H9 (cell line): ENCODE measurements around the gene MEIS3. TPM values are rescaled to one million over a fixed set of nuclear protein-coding genes. Genes with fewer than 3 reads are reported as not detected.

Source experiments
- DNase-seq: peaks from one replicate; pipeline ENCODE4 v3.0.0-alpha.2; 2017
- H2AFZ ChIP-seq: one replicate; pipeline ENCODE4 v1.6.1; 2013; ENCODE audit warnings: mild to moderate bottlenecking, low read length, control low read depth, moderate library complexity
- H2AK5ac ChIP-seq: 2 replicates; pipeline ENCODE4 v1.6.1; 2013; ENCODE audit warnings: low read length, control low read depth, mixed read lengths; ENCODE audit not compliant: insufficient read length
- H2BK120ac ChIP-seq: one replicate; pipeline ENCODE4 v1.6.1; 2013; ENCODE audit warnings: low read depth, mild to moderate bottlenecking, low read length, control low read depth, inconsistent platforms; ENCODE audit not compliant: poor library complexity, severe bottlenecking
- H2BK12ac ChIP-seq: 2 replicates; pipeline ENCODE4 v1.6.1; 2013; ENCODE audit warnings: low read length, control low read depth, mixed read lengths, low read depth; ENCODE audit not compliant: insufficient read length
- H2BK15ac ChIP-seq: 2 replicates; pipeline ENCODE4 v1.6.1; 2013; ENCODE audit warnings: low read depth, low read length, control low read depth
- H2BK20ac ChIP-seq: one replicate; pipeline ENCODE4 v1.6.1; 2013; ENCODE audit warnings: low read depth, mild to moderate bottlenecking, low read length, control low read depth, inconsistent platforms; ENCODE audit not compliant: poor library complexity, severe bottlenecking
- H2BK5ac ChIP-seq: 2 replicates; pipeline ENCODE4 v1.6.1; 2013; ENCODE audit warnings: low read length, control low read depth, mixed read lengths; ENCODE audit not compliant: insufficient read length
- H3K14ac ChIP-seq: 2 replicates; pipeline ENCODE4 v1.6.1; 2013; ENCODE audit warnings: low read length, control low read depth; ENCODE audit not compliant: insufficient read depth
- H3K18ac ChIP-seq: 2 replicates; pipeline ENCODE4 v1.6.1; 2013; ENCODE audit warnings: low read depth, mild to moderate bottlenecking, mixed read lengths, low read length, control low read depth; ENCODE audit not compliant: insufficient read length
- H3K23ac ChIP-seq: 2 replicates; pipeline ENCODE4 v1.6.1; 2013; ENCODE audit warnings: low read length, control low read depth, mixed read lengths, low read depth; ENCODE audit not compliant: insufficient read length
- H3K23me2 ChIP-seq: 2 replicates; pipeline ENCODE4 v1.6.1; 2013; ENCODE audit warnings: low read depth, mild to moderate bottlenecking, mixed read lengths, low read length, control low read depth; ENCODE audit not compliant: insufficient read length, poor library complexity, severe bottlenecking
- H3K27ac ChIP-seq: 2 replicates; pipeline ENCODE4 v1.5.1; 2013; ENCODE audit warnings: low read length, control low read depth, mixed read lengths, low read depth; ENCODE audit not compliant: insufficient read length
- H3K27me3 ChIP-seq: 2 replicates; pipeline ENCODE4 v1.6.1; 2013; ENCODE audit warnings: low read length, control low read depth, inconsistent platforms; ENCODE audit not compliant: insufficient read depth
- H3K4ac ChIP-seq: 2 replicates; pipeline ENCODE4 v1.6.1; 2013; ENCODE audit warnings: low read depth, mild to moderate bottlenecking, control low read depth, inconsistent platforms, low read length, moderate library complexity
- H3K4me1 ChIP-seq: 2 replicates; pipeline ENCODE4 v1.6.1; 2013; ENCODE audit warnings: low read length, control low read depth, inconsistent platforms; ENCODE audit not compliant: insufficient read depth
- H3K4me2 ChIP-seq: 2 replicates; pipeline ENCODE4 v1.6.1; 2013; ENCODE audit warnings: low read length, control low read depth, mixed read lengths; ENCODE audit not compliant: insufficient read length, insufficient read depth
- H3K56ac ChIP-seq: 2 replicates; pipeline ENCODE4 v1.6.1; 2013; ENCODE audit warnings: low read depth, mild to moderate bottlenecking, mixed read lengths, low read length, control low read depth; ENCODE audit not compliant: insufficient read length
- H3K79me1 ChIP-seq: 2 replicates; pipeline ENCODE4 v1.6.1; 2013; ENCODE audit warnings: low read depth, mild to moderate bottlenecking, moderate library complexity, low read length, control low read depth, inconsistent platforms; ENCODE audit not compliant: insufficient read depth, poor library complexity, severe bottlenecking
- H3K79me2 ChIP-seq: 2 replicates; pipeline ENCODE4 v1.6.1; 2013; ENCODE audit warnings: low read length, control low read depth, inconsistent platforms; ENCODE audit not compliant: insufficient read depth
- H3K9ac ChIP-seq: 2 replicates; pipeline ENCODE4 v1.6.1; 2013; ENCODE audit warnings: low read length, control low read depth, mixed read lengths; ENCODE audit not compliant: insufficient read length; ENCODE audit errors: extremely low read depth
- H3K9me3 ChIP-seq: one replicate; pipeline ENCODE4 v1.6.1; 2013; ENCODE audit warnings: low read depth, low read length, inconsistent platforms; ENCODE audit not compliant: control insufficient read depth
- H3T11ph ChIP-seq: one replicate; pipeline ENCODE4 v1.6.1; 2013; ENCODE audit warnings: mild to moderate bottlenecking, low read length, control low read depth, inconsistent platforms
- H4K20me1 ChIP-seq: one replicate; pipeline ENCODE4 v1.6.1; 2013; ENCODE audit not compliant: control insufficient read depth, insufficient read length, insufficient read depth
- H4K5ac ChIP-seq: 2 replicates; pipeline ENCODE4 v1.6.1; 2013; ENCODE audit warnings: low read depth, mild to moderate bottlenecking, mixed read lengths, low read length, control low read depth; ENCODE audit not compliant: insufficient read length
- H4K8ac ChIP-seq: replicated peaks from 2 replicates; pipeline ENCODE4 v1.6.1; 2013; ENCODE audit warnings: low read length, control low read depth, mixed read lengths, low read depth; ENCODE audit not compliant: insufficient read length
- H4K91ac ChIP-seq: 2 replicates; pipeline ENCODE4 v1.6.1; 2013; ENCODE audit warnings: low read depth, mild to moderate bottlenecking, moderate library complexity, mixed read lengths, low read length, control low read depth; ENCODE audit not compliant: insufficient read length
- H3K27ac Mint-ChIP-seq, 3 experiments: 2 replicates in 2 of 3; 3 replicates in 1 of 3; pipeline ENCODE4 v1.8.0; 2020 to 2021; ENCODE audit warnings: mixed read lengths in 3 of 3, mild to moderate bottlenecking in 1 of 3, moderate library complexity in 1 of 3
- H3K27me3 Mint-ChIP-seq: 2 replicates; pipeline ENCODE4 v1.8.0; 2021; ENCODE audit warnings: low read depth, mild to moderate bottlenecking, moderate library complexity, mixed read lengths
- H3K36me3 Mint-ChIP-seq, 3 experiments: 2 replicates in 2 of 3; 3 replicates in 1 of 3; pipeline ENCODE4 v1.8.0; 2020 to 2021; ENCODE audit warnings: low read depth in 3 of 3, mixed read lengths in 3 of 3; ENCODE audit not compliant: insufficient read depth in 1 of 3
- H3K4me1 Mint-ChIP-seq, 2 experiments: 2 replicates each; pipeline ENCODE4 v1.8.0; 2020; ENCODE audit warnings: mixed read lengths in 2 of 2
- H3K4me3 Mint-ChIP-seq, 2 experiments: 2 replicates in 1 of 2; 3 replicates in 1 of 2; pipeline ENCODE4 v1.8.0; 2020 to 2021; ENCODE audit warnings: mild to moderate bottlenecking in 2 of 2, mixed read lengths in 2 of 2, moderate library complexity in 1 of 2
- H3K9me3 Mint-ChIP-seq, 2 experiments: 2 replicates in 1 of 2; 3 replicates in 1 of 2; pipeline ENCODE4 v1.8.0; 2020; ENCODE audit warnings: mild to moderate bottlenecking in 2 of 2, mixed read lengths in 2 of 2, moderate library complexity in 1 of 2
- WGBS: extraction: QIAGEN DNeasy Blood & Tissue Kit; methylation state at CpG from one replicate; pipeline ENCODE4 v1.1.7; 2013; ENCODE audit warnings: missing lambda C conversion rate, low lambda C conversion rate, mixed read lengths; ENCODE audit not compliant: insufficient read length; ENCODE audit errors: extremely low coverage; 5-methylcytosine and 5-hydroxymethylcytosine counted together
- long read RNA-seq: library from polyadenylated mRNA; unstranded; transcript quantifications from one replicate; pipeline ENCODE4 v2.0.0, GENCODE V29; 2020
- total RNA-seq: library from RNA; stranded (reverse); gene quantifications from 2 replicates; pipeline ENCODE4 v1.2.1, GENCODE V29; 2021
- TF ChIP-seq, protein P1 (sequence below): fragments of 200-600 bp; sonication (generic); conservative IDR thresholded peaks from 3 replicates; pipeline ENCODE4 v1.8.0; 2021; ENCODE audit warnings: antibody characterized with exemption, mild to moderate bottlenecking

MEIS3 gene
- 43.8 and 44.0 TPM in 2 replicates for total RNA-seq
- long read RNA-seq, partial matches to known transcripts: 7 of 15 reads
- long read RNA-seq, other reads (novel, unspliced or antisense): 6 of 15 reads

DNA sequence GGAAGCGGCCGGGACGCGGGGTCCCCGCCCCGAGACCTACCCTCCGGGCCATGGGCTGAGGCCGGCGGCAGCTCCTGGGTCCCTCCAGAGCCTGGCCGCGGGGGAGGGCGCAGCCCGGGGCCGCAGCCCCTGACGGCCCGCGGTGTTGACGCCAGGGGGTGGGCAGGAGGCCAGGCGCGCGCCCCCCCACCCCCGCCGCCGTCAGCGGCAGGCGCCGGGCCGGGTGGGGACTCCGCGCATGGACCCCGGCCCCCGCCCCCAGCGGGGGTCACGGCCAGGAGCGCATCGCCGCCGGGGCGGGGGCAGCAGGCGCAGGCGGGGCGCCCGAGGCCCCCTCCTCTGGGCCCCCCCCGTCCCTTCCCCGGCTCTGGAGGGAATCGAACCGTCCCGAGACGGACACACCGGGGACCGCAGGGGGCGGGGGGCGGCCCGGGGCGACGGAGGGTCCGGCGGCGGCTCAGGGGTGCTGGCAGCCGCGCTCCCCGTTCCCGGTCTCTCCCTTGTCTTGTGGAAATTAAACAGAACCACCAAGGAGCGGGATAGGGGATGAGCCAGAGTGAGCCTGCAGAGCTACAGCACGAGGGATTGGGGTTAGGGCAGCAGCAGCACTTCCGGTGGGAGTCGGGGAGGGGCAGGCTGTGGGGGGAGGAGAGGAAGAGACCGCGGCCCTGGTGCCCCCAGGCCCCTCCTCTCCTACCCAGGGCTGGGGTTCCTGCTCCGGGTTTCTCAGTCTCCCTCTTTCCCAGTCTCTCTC lies at the start of gene MEIS3:
TSS of gene MEIS3 (minus strand) at position 498 of the 754 bp plus-strand sequence. CDS start at position 52, 446 bp downstream.
- TF ChIP-seq, protein P1, sequence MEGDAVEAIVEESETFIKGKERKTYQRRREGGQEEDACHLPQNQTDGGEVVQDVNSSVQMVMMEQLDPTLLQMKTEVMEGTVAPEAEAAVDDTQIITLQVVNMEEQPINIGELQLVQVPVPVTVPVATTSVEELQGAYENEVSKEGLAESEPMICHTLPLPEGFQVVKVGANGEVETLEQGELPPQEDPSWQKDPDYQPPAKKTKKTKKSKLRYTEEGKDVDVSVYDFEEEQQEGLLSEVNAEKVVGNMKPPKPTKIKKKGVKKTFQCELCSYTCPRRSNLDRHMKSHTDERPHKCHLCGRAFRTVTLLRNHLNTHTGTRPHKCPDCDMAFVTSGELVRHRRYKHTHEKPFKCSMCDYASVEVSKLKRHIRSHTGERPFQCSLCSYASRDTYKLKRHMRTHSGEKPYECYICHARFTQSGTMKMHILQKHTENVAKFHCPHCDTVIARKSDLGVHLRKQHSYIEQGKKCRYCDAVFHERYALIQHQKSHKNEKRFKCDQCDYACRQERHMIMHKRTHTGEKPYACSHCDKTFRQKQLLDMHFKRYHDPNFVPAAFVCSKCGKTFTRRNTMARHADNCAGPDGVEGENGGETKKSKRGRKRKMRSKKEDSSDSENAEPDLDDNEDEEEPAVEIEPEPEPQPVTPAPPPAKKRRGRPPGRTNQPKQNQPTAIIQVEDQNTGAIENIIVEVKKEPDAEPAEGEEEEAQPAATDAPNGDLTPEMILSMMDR: no peak
- Mint-ChIP-seq H3K27ac (peak within 1 kb of the TSS in 1 of 3 experiments; percentile 63; a peak in 1 of 7 replicates), H3K9me3 (no peaks in the 10 kb centered on the region), H3K4me1 (peaks cover 51 to 67% of the 10 kb centered on the region in 2 experiments), H3K4me3 (peak within 1 kb of the TSS; percentile 68 to 92), H3K27me3 (peaks cover 69% of the 10 kb centered on the region), H3K36me3 (peaks cover 3 to 10% (median 8%) of the 10 kb centered on the region in 3 experiments)
- Histone ChIP-seq H3K23ac (no peak within 1 kb of the TSS), H3K4me2 (peak within 1 kb of the TSS; percentile 62), H4K5ac (no peak within 1 kb of the TSS), H3K27ac (no peak within 1 kb of the TSS), H4K20me1 (no peaks in the 10 kb centered on the region), H2BK20ac (no peak within 1 kb of the TSS), H3K9me3 (no peaks in the 10 kb centered on the region), H2AK5ac (no peak within 1 kb of the TSS), H3K79me1 (no peaks in the 10 kb centered on the region), H2BK12ac (no peak within 1 kb of the TSS), H3K79me2 (no peaks in the 10 kb centered on the region), H3K14ac (no peak within 1 kb of the TSS), H4K8ac (no peak within 1 kb of the TSS), H3T11ph (no peak within 1 kb of the TSS), H3K18ac (no peak within 1 kb of the TSS), H3K56ac (no peak within 1 kb of the TSS), H4K91ac (no peak within 1 kb of the TSS), H2AFZ (no peak within 1 kb of the TSS), H2BK120ac (no peak within 1 kb of the TSS), H2BK5ac (no peak within 1 kb of the TSS), H3K4ac (no peak within 1 kb of the TSS), H3K27me3 (peaks cover 34% of the 10 kb centered on the region; the same call in 1 of the 2 replicates), H2BK15ac (no peak within 1 kb of the TSS), H3K23me2 (peaks cover 26% of the 10 kb centered on the region), H3K9ac (no peak within 1 kb of the TSS), H3K4me1 (peaks cover 5% of the 10 kb centered on the region; the same call in 1 of the 2 replicates)
- no peak for DNase-seq
- WGBS: no CpG with 5 or more reads among the region's 70 CpGs
